Measurements from ENCODE around the gene CELA2B.
A peak's percentile ranks its signal among the peaks of the same experiment; 100 is the strongest.
"Not testable (repeated sequence)": the region's sequence is repeated elsewhere in the genome, so short reads cannot be mapped to it uniquely, and the experiment has no call there.

CELA2B gene

DNA sequence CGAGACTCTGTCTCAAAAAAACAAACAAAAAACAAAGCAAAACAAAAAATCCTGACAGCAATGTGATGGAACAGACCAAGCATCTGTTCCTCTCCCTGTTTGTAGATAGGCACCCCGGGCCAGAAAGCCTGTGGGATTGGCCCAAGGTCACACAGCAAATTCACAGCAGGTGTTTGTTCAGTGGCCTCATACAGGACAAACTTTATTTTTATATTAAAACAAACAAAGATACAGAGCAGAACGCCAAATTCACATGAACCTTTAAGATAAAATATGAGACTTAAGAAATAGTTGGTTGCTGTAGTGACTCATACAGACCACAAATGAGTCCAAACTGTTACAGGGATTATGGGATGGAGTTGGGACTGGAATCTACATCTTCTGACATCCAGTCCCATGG lies 21.6 kb upstream of the CELA2B start:
- no peak overlapping the region for H3K4me2 ChIP-seq (ENCODE audit: low read length)
- H4K20me1 ChIP-seq (ENCODE audit: insufficient read depth, low read length): no peaks in the 10 kb centered on the region
- H3K27me3 ChIP-seq (ENCODE audit: low read depth, low read length): no peaks in the 10 kb centered on the region
- TF ChIP-seq CTCF (IDR thresholded peaks at IDR 0.05; ENCODE audit: low read depth, low read length) (no peak), EZH2phosphoT487 (IDR thresholded peaks at IDR 0.05; ENCODE audit: low read depth) (no peak)
- no peaks in the 10 kb centered on the region for H3K36me3 ChIP-seq (replicated peaks; ENCODE audit: low read depth, low read length)
- H3K27ac ChIP-seq (ENCODE audit: low read length): no peak overlapping the region
- no peak overlapping the region for H2AFZ ChIP-seq (ENCODE audit: low read depth, low read length)
- H3K79me2 ChIP-seq (ENCODE audit: low read length): no peaks in the 10 kb centered on the region
- peaks cover 13% of the 10 kb centered on the region for H3K4me1 ChIP-seq (ENCODE audit: low read length)
- H3K9me3 ChIP-seq (ENCODE audit: insufficient read depth, low read length): no peaks in the 10 kb centered on the region
- H3K9ac ChIP-seq (ENCODE audit: low read length): no peak overlapping the region
- no peak overlapping the region for H3K4me3 ChIP-seq (ENCODE audit: low read length)

GRCh38 chr1:15455522-15455921 lies 20.4 kb upstream of the CELA2B start:
- Histone ChIP-seq H3K9ac (ENCODE audit: low read length) (no peak overlapping the region), H3K27ac (ENCODE audit: low read length) (no peak overlapping the region), H3K4me3 (ENCODE audit: low read length) (no peak overlapping the region), H2AFZ (ENCODE audit: low read depth, low read length) (no peak overlapping the region), H3K79me2 (ENCODE audit: low read length) (no peaks in the 10 kb centered on the region), H3K4me2 (ENCODE audit: low read length) (peak overlapping the region; percentile 45; the same call in 1 of the 2 replicates), H3K4me1 (ENCODE audit: low read length) (peaks cover 23% of the 10 kb centered on the region), H4K20me1 (ENCODE audit: insufficient read depth, low read length) (no peaks in the 10 kb centered on the region), H3K27me3 (ENCODE audit: low read depth, low read length) (no peaks in the 10 kb centered on the region), H3K9me3 (ENCODE audit: insufficient read depth, low read length) (no peaks in the 10 kb centered on the region), H3K36me3 (replicated peaks; ENCODE audit: low read depth, low read length) (no peaks in the 10 kb centered on the region)
- TF ChIP-seq CTCF (IDR thresholded peaks at IDR 0.05; ENCODE audit: low read depth, low read length): no peak
- no peak for TF ChIP-seq EZH2phosphoT487 (IDR thresholded peaks at IDR 0.05; ENCODE audit: low read depth)

DNA sequence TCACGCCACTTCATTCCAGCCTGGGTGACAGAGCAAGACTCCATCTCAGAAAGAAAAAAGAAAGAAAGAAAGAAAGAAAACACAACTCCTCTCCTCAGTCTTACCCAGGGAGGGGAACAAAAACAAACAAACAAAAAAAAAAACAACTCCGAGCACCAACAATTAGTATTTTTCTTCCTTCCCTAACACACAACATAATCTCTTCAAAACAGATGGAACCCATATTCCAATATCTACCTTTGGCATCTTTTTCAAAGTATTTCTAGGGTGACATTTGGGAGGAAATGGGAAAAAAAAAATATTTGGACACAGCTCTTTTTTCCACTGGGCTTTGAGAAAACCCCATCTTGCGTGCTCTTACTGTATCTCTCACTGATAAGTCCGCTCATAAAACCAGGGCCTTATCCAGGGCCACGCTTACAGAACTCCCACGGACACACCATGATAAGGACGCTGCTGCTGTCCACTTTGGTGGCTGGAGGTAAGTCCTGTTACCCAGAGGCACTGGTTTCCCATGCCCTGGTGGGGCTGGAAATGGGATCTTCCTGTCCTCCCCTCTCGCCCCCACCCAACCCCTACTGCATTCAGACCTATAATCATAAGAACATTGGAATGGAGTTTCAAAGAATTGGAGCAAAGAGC lies 19.5 kb upstream of the CELA2B start, which contains the start of gene CELA2A:
TSS of gene CELA2A (plus strand) at position 420 of the 642 bp plus-strand sequence. CDS start at position 442, 22 bp downstream.
- H3K9ac ChIP-seq (ENCODE audit: low read length): no peak within 1 kb of the TSS
- peak within 1 kb of the TSS; percentile 45; the same call in 1 of the 2 replicates for H3K4me2 ChIP-seq (ENCODE audit: low read length)
- no peaks in the 10 kb centered on the region for H3K79me2 ChIP-seq (ENCODE audit: low read length)
- no peaks in the 10 kb centered on the region for H3K27me3 ChIP-seq (ENCODE audit: low read depth, low read length)
- no peak within 1 kb of the TSS for H3K27ac ChIP-seq (ENCODE audit: low read length)
- H3K4me3 ChIP-seq (ENCODE audit: low read length): no peak within 1 kb of the TSS
- peaks cover 23% of the 10 kb centered on the region for H3K4me1 ChIP-seq (ENCODE audit: low read length)
- H3K9me3 ChIP-seq (ENCODE audit: insufficient read depth, low read length): no peaks in the 10 kb centered on the region
- no peaks in the 10 kb centered on the region for H4K20me1 ChIP-seq (ENCODE audit: insufficient read depth, low read length)
- TF ChIP-seq CTCF (IDR thresholded peaks at IDR 0.05; ENCODE audit: low read depth, low read length) (no peak), EZH2phosphoT487 (IDR thresholded peaks at IDR 0.05; ENCODE audit: low read depth) (no peak)
- no peak within 1 kb of the TSS for H2AFZ ChIP-seq (ENCODE audit: low read depth, low read length)
- H3K36me3 ChIP-seq (replicated peaks; ENCODE audit: low read depth, low read length): no peaks in the 10 kb centered on the region

DNA sequence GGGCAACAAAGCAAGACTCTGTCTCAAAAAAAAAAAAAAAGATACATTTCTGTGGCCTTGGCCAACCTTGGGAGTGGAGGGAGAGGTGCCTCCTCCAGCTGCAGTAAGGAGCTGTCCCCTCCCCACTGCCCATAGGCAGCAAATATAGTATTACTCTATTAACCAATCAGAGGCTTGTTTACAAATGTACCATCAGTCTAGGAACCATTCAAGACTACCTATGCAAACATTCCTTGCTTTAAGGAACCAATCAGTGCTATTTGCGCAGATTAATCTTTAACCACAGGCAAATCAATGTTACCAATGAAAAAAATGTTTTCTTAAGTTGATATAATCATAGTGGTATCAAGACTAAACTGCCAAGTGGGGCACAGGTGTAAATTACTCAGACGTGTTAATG lies 18.3 kb upstream of the CELA2B start:
- H3K9ac ChIP-seq (ENCODE audit: low read length): no peak overlapping the region
- no peak overlapping the region for H3K27ac ChIP-seq (ENCODE audit: low read length)
- TF ChIP-seq EZH2phosphoT487 (IDR thresholded peaks at IDR 0.05; ENCODE audit: low read depth): no peak
- H3K4me1 ChIP-seq (ENCODE audit: low read length): peaks cover 23% of the 10 kb centered on the region
- H3K36me3 ChIP-seq (replicated peaks; ENCODE audit: low read depth, low read length): no peaks in the 10 kb centered on the region
- H3K79me2 ChIP-seq (ENCODE audit: low read length): no peaks in the 10 kb centered on the region
- no peak overlapping the region for H2AFZ ChIP-seq (ENCODE audit: low read depth, low read length)
- no peak overlapping the region for H3K4me2 ChIP-seq (ENCODE audit: low read length)
- no peak overlapping the region for H3K4me3 ChIP-seq (ENCODE audit: low read length)
- no peaks in the 10 kb centered on the region for H3K27me3 ChIP-seq (ENCODE audit: low read depth, low read length)
- H3K9me3 ChIP-seq (ENCODE audit: insufficient read depth, low read length): no peaks in the 10 kb centered on the region
- H4K20me1 ChIP-seq (ENCODE audit: insufficient read depth, low read length): no peaks in the 10 kb centered on the region

GRCh38 chr1:15458388-15458787 lies 17.5 kb upstream of the CELA2B start:
- H3K9me3 ChIP-seq (ENCODE audit: insufficient read depth, low read length); H2AFZ ChIP-seq (ENCODE audit: low read depth, low read length); H3K36me3 ChIP-seq (replicated peaks; ENCODE audit: low read depth, low read length); H3K27me3 ChIP-seq (ENCODE audit: low read depth, low read length); H3K27ac ChIP-seq (ENCODE audit: low read length); H3K4me3 ChIP-seq (ENCODE audit: low read length); H4K20me1 ChIP-seq (ENCODE audit: insufficient read depth, low read length); H3K79me2 ChIP-seq (ENCODE audit: low read length); H3K4me2 ChIP-seq (ENCODE audit: low read length); H3K9ac ChIP-seq (ENCODE audit: low read length): not testable (repeated sequence)
- peaks cover 23% of the 10 kb centered on the region for H3K4me1 ChIP-seq (ENCODE audit: low read length)
